ENCODE measurements around the gene CDH11. TPM values are rescaled to one million over a fixed set of nuclear protein-coding genes. Genes with fewer than 3 reads are reported as not detected.

CDH11 gene
- 59.3 and 151 TPM in 2 replicates for total RNA-seq

DNA sequence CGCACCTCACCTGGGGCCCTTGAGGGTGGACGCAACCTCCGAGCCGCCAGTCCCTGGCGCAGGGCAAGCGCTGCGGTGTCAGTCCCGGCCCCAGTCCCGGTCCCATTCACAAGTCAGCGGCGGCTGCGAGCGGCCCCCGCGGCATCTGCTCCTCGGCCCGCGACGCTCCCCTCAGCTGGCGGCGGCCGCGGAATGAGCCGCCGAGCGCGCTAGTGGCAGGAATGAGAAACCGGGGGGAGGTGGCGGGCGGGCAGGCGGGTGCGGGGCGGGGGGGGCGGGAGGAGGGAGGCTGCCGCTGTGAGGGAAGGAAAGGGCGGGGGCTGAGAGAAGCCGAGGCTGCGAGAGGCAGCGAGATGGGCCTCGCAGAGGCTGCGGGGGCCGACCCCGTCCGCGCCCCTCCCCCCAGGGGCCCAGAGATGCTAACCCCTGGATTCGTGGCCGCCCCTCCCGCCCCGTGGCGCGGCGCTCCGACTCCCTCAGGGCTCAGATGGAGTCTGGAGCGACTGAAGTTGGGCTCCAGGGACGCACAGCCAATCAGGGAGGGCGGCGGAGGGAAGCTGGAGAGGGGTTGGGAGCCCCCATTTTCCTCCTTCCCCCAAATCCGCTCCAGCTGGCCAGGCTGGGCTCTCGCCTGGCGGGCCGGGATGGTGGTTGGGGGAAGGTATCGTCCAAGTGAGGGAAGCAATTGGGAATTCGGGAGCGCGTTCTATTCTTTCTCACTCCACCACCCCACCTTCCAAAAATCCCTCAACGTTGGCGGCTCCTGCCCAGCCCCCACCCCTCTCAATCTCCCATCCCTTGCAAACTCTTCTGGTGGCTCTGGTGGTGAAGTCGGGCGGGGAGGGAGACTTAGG is at the start of gene CDH11:
Gene CDH11 (minus strand): TSS at position 194 of the 854 bp plus-strand sequence. CDS start 117,194 bp downstream, outside the sequence.

Data from thoracic aorta endothelial cell (primary cell).